ENCODE measurements around the gene AHR. TPM values are rescaled to one million over a fixed set of nuclear protein-coding genes. Genes with fewer than 3 reads are reported as not detected.

Gene AHR
- total RNA-seq, 1 experiment from 2014 or later: 6.1 TPM

DNA sequence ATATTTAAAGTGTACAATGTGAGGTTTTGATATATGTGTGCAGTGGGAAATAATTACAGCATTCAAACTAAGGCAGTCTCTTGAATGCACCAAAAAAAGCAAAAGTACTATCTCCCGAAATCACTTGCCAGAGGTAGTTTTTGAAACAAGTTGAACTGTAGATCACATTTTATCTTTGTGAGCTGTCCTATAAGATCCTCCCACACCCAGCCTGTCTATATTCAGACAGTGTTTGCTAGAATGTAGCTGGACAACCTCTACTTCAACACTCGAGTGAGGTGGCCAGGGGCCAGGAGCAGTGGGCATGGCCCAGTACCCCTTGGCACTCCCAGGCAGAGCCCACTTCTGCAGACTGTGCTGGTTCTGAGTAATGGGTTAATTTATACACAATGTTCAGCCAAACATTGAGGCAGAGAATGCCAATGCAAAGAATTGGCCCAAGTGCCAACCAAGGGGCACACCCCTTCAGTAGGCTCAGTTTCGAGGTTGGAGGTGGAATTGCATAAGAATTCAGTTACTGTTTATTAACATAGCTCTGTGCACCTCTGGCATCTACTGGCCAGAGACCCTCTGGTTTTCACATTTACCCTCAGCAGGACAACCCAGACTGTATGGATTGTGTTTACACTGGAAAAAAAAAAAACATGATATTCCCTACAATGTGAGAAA is 70.5 kb downstream of the AHR start:
- Histone ChIP-seq H2BK5ac (ENCODE audit: insufficient read length, low read length) (no peak overlapping the region), H2BK12ac (ENCODE audit: insufficient read length, low read depth, low read length) (no peak overlapping the region), H3K9me3 (ENCODE audit: control insufficient read depth, low read depth, low read length) (no peaks in the 10 kb centered on the region), H2BK20ac (ENCODE audit: low read depth, low read length, poor library complexity, severe bottlenecking) (no peak overlapping the region), H3K27me3 (ENCODE audit: insufficient read depth, low read length) (no peaks in the 10 kb centered on the region), H3K9ac (ENCODE audit: extremely low read depth, insufficient read length, low read length) (no peak overlapping the region), H3K27ac (ENCODE audit: insufficient read length, low read depth, low read length) (no peak overlapping the region), H3K14ac (ENCODE audit: insufficient read depth, low read length) (no peak overlapping the region), H3K18ac (ENCODE audit: insufficient read length, low read depth, low read length) (no peak overlapping the region), H2BK15ac (ENCODE audit: low read depth, low read length) (no peak overlapping the region), H3K4me2 (ENCODE audit: insufficient read depth, insufficient read length, low read length) (no peak overlapping the region), H3K56ac (ENCODE audit: insufficient read length, low read depth, low read length) (no peak overlapping the region), H4K20me1 (ENCODE audit: control insufficient read depth, insufficient read depth, insufficient read length) (no peaks in the 10 kb centered on the region), H3K79me2 (ENCODE audit: insufficient read depth, low read length) (no peaks in the 10 kb centered on the region), H2BK120ac (ENCODE audit: low read depth, low read length, poor library complexity, severe bottlenecking) (no peak overlapping the region), H2AFZ (ENCODE audit: low read length) (no peak overlapping the region), H3T11ph (ENCODE audit: low read length) (no peak overlapping the region), H3K4ac (ENCODE audit: low read depth, low read length) (no peak overlapping the region), H4K8ac (replicated peaks; ENCODE audit: insufficient read length, low read depth, low read length) (no peak overlapping the region), H4K5ac (ENCODE audit: insufficient read length, low read depth, low read length) (no peak overlapping the region), H4K91ac (ENCODE audit: insufficient read length, low read depth, low read length) (no peak overlapping the region), H3K23ac (ENCODE audit: insufficient read length, low read depth, low read length) (no peak overlapping the region), H3K4me1 (ENCODE audit: insufficient read depth, low read length) (no peaks in the 10 kb centered on the region), H3K79me1 (ENCODE audit: insufficient read depth, low read depth, low read length, poor library complexity, severe bottlenecking) (no peaks in the 10 kb centered on the region), H3K23me2 (ENCODE audit: insufficient read length, low read depth, low read length, poor library complexity, severe bottlenecking) (no peaks in the 10 kb centered on the region), H2AK5ac (ENCODE audit: insufficient read length, low read length) (no peak overlapping the region)
- WGBS (ENCODE audit: extremely low coverage, insufficient read length, low lambda C conversion rate): no CpG with 5 or more reads among the region's 3 CpGs
- H3K36me3 Mint-ChIP-seq (ENCODE audit: insufficient read depth in 1 of 3, low read depth in 3 of 3): no peaks in the 10 kb centered on the region
- no peak for DNase-seq
- no peak overlapping the region; a peak in 1 of 7 replicates for H3K27ac Mint-ChIP-seq
- no peak overlapping the region for H3K4me3 Mint-ChIP-seq
- H3K9me3 Mint-ChIP-seq: no peaks in the 10 kb centered on the region
- TF ChIP-seq, protein P1, sequence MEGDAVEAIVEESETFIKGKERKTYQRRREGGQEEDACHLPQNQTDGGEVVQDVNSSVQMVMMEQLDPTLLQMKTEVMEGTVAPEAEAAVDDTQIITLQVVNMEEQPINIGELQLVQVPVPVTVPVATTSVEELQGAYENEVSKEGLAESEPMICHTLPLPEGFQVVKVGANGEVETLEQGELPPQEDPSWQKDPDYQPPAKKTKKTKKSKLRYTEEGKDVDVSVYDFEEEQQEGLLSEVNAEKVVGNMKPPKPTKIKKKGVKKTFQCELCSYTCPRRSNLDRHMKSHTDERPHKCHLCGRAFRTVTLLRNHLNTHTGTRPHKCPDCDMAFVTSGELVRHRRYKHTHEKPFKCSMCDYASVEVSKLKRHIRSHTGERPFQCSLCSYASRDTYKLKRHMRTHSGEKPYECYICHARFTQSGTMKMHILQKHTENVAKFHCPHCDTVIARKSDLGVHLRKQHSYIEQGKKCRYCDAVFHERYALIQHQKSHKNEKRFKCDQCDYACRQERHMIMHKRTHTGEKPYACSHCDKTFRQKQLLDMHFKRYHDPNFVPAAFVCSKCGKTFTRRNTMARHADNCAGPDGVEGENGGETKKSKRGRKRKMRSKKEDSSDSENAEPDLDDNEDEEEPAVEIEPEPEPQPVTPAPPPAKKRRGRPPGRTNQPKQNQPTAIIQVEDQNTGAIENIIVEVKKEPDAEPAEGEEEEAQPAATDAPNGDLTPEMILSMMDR (conservative IDR thresholded peaks at IDR 0.05): no peak
- H3K27me3 Mint-ChIP-seq (ENCODE audit: low read depth): no peaks in the 10 kb centered on the region
- H3K4me1 Mint-ChIP-seq: no peaks in the 10 kb centered on the region

Data from H9 (cell line).